GM12801 (cell line): ENCODE data around the gene ITGA8.

Source experiments
- CTCF ChIP-seq: IDR thresholded peaks from one replicate; pipeline ENCODE4 v1.5.1; 2011; ENCODE audit warnings: control low read depth; ENCODE audit not compliant: insufficient read length; ENCODE audit errors: extremely low read depth

The ITGA8 gene

GRCh38 chr10:15627617-15628196, 92.0 kb downstream of the ITGA8 start:
- no peak for TF ChIP-seq CTCF

GRCh38 chr10:15626937-15627336, 92.8 kb downstream of the ITGA8 start:
- TF ChIP-seq CTCF, result no peak

DNA sequence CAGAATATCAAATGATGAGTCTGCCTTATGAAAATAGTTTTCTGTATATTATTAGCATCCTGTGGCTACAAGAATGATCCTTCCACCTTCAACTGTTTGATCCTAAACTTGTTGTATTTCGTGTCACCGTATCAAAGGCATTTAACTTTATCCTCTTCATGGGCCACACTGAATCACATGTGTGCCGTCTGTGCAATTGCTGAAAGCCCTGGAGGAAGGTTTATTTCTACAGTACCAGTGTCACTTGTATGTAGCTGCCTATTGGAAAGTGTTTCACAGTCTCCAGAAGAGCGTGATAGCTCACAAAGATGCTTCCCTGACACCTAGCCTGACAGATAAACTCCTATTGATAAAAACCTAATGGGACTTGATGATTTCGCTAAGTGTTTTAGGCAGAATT, 94.5 kb downstream of the ITGA8 start:
- no peak for TF ChIP-seq CTCF

DNA sequence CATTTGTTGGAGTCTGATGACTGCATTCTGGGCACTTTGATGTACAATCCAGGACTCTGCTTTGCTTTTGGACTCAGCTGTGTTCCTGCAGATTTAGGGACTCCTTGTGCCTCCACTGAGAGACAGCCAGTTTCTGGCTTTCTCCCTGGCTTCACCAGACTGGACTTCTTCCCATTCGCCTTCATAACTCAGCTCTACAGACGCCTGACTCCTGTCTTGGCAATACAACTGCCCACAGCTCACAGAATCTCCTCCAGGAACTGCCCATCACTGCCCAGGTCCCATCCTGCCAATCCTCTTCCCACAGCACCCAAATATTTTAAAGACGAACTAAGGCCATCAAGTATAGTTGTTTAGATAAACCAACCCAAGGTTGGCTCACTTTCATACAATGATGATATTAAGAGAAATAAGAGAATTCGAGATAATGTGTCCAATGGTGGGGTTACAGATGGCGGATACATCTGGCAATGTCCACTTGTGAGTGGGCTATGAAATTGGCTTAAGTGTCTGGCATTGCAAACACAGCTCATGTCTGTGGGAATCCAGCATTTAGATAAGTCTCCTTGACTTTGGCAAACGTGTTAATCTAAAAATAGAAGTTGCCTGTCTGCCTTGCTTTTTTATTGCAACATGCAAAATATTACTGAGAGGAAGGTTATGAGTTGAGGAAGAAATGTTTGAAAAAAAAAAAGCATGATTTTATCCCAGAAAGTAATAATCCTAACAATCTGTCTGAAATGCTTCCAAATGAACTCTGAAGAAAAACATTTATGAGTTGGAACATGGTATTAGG, 95.1 kb downstream of the ITGA8 start:
- no peak for TF ChIP-seq CTCF

- TF ChIP-seq CTCF, result no peak
Observed at GRCh38 chr10:15620836-15621515, 98.7 kb downstream of the ITGA8 start.

- no peak for TF ChIP-seq CTCF
Observed at GRCh38 chr10:15620337-15620736, 99.4 kb downstream of the ITGA8 start.

DNA sequence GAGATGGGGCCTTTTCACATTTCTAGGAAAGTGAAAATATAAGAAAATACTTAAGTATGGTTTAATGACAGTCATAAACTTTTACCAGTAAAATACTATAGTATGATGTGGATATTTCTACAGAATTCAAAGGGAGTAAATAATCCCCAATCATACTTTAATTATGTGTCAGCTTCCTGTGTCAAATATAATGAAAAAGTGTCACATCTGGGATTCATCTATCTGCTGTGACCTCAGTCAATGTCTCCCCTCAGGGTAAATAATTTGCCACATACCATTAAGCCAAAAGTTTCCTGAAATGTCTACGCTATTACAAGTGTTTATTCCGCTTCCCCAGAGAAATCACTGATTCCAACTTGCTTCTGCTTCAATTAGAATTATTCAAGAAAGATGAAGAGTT, 110.5 kb downstream of the ITGA8 start:
- TF ChIP-seq CTCF, result no peak
